GM18868 (cell line): ENCODE data around the gene DNM2.
"Not testable (repeated sequence)": the region's sequence is repeated elsewhere in the genome, so short reads cannot be mapped to it uniquely, and the experiment has no call there.

Experiments
- ATAC-seq: cut with Tn5 transposase; IDR thresholded peaks from one replicate; pipeline ENCODE4 v1.9.1; 2021; ENCODE audit warnings: mild to moderate bottlenecking, moderate library complexity; ENCODE audit not compliant: unreplicated experiment

Gene DNM2

GRCh38 chr19:10724573-10725071 lies 6.7 kb downstream of the DNM2 start:
- ATAC-seq = no peak

- ATAC-seq = no peak
Measured at GRCh38 chr19:10725415-10725814, 7.5 kb downstream of the DNM2 start.

- no peak for ATAC-seq
Measured at GRCh38 chr19:10726268-10726667, 8.4 kb downstream of the DNM2 start.

- no peak for ATAC-seq
Measured at GRCh38 chr19:10727685-10728201, 9.9 kb downstream of the DNM2 start.

GRCh38 chr19:10729411-10729810 lies 11.5 kb downstream of the DNM2 start:
- no peak for ATAC-seq

GRCh38 chr19:10730932-10731331 lies 13.1 kb downstream of the DNM2 start:
- no peak for ATAC-seq

GRCh38 chr19:10735741-10736140 lies 17.9 kb downstream of the DNM2 start:
- no peak for ATAC-seq

- ATAC-seq = no peak
Measured at GRCh38 chr19:10736189-10736588, 18.3 kb downstream of the DNM2 start.

GRCh38 chr19:10736916-10737551 lies 19.2 kb downstream of the DNM2 start:
- ATAC-seq = no peak

GRCh38 chr19:10737722-10738121 lies 19.8 kb downstream of the DNM2 start:
- ATAC-seq = no peak

GRCh38 chr19:10740798-10741197 lies 22.9 kb downstream of the DNM2 start:
- no peak for ATAC-seq

- ATAC-seq = no peak
Measured at GRCh38 chr19:10742476-10742875, 24.6 kb downstream of the DNM2 start.

- ATAC-seq = no peak
Measured at GRCh38 chr19:10744253-10744798, 26.4 kb downstream of the DNM2 start.

- no peak for ATAC-seq
Measured at GRCh38 chr19:10744801-10745293, 27.0 kb downstream of the DNM2 start.

- ATAC-seq = not testable (repeated sequence)
Measured at GRCh38 chr19:10746437-10746836, 28.6 kb downstream of the DNM2 start.

- ATAC-seq = no peak
Measured at GRCh38 chr19:10747271-10747670, 29.4 kb downstream of the DNM2 start.

GRCh38 chr19:10747674-10748073 lies 29.8 kb downstream of the DNM2 start:
- ATAC-seq = no peak

GRCh38 chr19:10748195-10748926 lies 30.5 kb downstream of the DNM2 start:
- no peak for ATAC-seq

GRCh38 chr19:10748927-10749434 lies 31.1 kb downstream of the DNM2 start:
- no peak for ATAC-seq

GRCh38 chr19:10749435-10750384 lies 31.8 kb downstream of the DNM2 start:
- ATAC-seq = no peak
